Spleen (tissue), 11 donors: ENCODE measurements around the gene CENPB. TPM values are rescaled to one million over a fixed set of nuclear protein-coding genes. Genes with fewer than 3 reads are reported as not detected.
A peak's percentile ranks its signal among the peaks of the same experiment; 100 is the strongest.

Experiments used
- DNase-seq: peaks from one replicate; pipeline ENCODE4 v3.0.0-alpha.2; 2020
- H3K27ac ChIP-seq, 8 donors: fragments of 200-600 bp; sonication (generic) in 7 of 8; 1 replicate in 4 of 8; 2 replicates in 4 of 8; pipeline versions ENCODE4 v1.5.0 to v1.8.0; 2016 to 2021; ENCODE audit warnings: inconsistent platforms in 4 of 8, mild to moderate bottlenecking in 4 of 8, moderate library complexity in 1 of 8
- H3K27me3 ChIP-seq, 7 donors: fragments of 200-600 bp; sonication (generic) in 6 of 7; replicated peaks in 1 of 7; 1 replicate in 4 of 7; 2 replicates in 3 of 7; pipeline versions ENCODE4 v1.5.0 to v1.8.0; 2016 to 2021; ENCODE audit warnings: inconsistent platforms in 3 of 7, mild to moderate bottlenecking in 1 of 7
- H3K36me3 ChIP-seq, 6 donors: fragments of 200-600 bp; sonication (generic) in 5 of 6; 1 replicate in 4 of 6; 2 replicates in 2 of 6; pipeline versions ENCODE4 v1.5.0 to v1.8.0; 2016 to 2021; ENCODE audit warnings: inconsistent platforms in 2 of 6
- H3K4me1 ChIP-seq, 6 donors: fragments of 200-600 bp; sonication (generic) in 5 of 6; 1 replicate in 3 of 6; 2 replicates in 3 of 6; pipeline versions ENCODE4 v1.5.0 to v1.8.0; 2016 to 2021; ENCODE audit warnings: inconsistent platforms in 3 of 6
- H3K4me3 ChIP-seq, 8 donors: fragments of 200-600 bp; sonication (generic) in 7 of 8; 1 replicate in 4 of 8; 2 replicates in 4 of 8; pipeline versions ENCODE4 v1.5.0 to v1.8.0; 2016 to 2021; ENCODE audit warnings: inconsistent platforms in 4 of 8, mild to moderate bottlenecking in 4 of 8, moderate library complexity in 2 of 8
- H3K9me3 ChIP-seq, 8 donors: fragments of 200-600 bp; sonication (generic) in 7 of 8; 1 replicate in 4 of 8; 2 replicates in 4 of 8; pipeline versions ENCODE4 v1.5.0 to v1.8.0; 2016 to 2021; ENCODE audit warnings: inconsistent platforms in 4 of 8
- CTCF ChIP-seq, 11 experiments: fragments of 200-600 bp in 7 of 11; fragments of 450-650 bp in 4 of 11; sonication (generic) in 4 of 11; IDR thresholded peaks in 8 of 11; conservative IDR thresholded peaks in 3 of 11; 1 replicate in 7 of 11; 2 replicates in 4 of 11; pipeline versions ENCODE4 v1.4.0 to v1.8.0; 2016 to 2021; ENCODE audit warnings: antibody characterized with exemption in 11 of 11, inconsistent platforms in 4 of 11, mild to moderate bottlenecking in 1 of 11
- POLR2A ChIP-seq, 3 donors: fragments of 450-650 bp; IDR thresholded peaks; one replicate each; pipeline ENCODE4 v1.5.1; 2017; ENCODE audit warnings: antibody characterized with exemption in 3 of 3, mild to moderate bottlenecking in 1 of 3
- POLR2AphosphoS5 ChIP-seq, 3 donors: sonication (generic); formaldehyde crosslinking; IDR thresholded peaks; one replicate each; pipeline ENCODE4 v1.5.1; 2017; ENCODE audit warnings: antibody characterized with exemption in 3 of 3
- WGBS, 5 donors: extraction: QIAGEN DNeasy Blood & Tissue Kit in 3 of 5; methylation state at CpG; one replicate each; pipeline versions ENCODE4 v1.1.5 to v1.1.7; 2013 to 2018; 5-methylcytosine and 5-hydroxymethylcytosine counted together
- intact Hi-C: fragments of 100-400 bp; cut with DNase I; formaldehyde crosslinking; loops from one replicate; pipeline ENCODE4 v1.15.0; 2023; ENCODE audit warnings: low total_unique reads
- polyA plus RNA-seq, 3 donors: library from polyadenylated mRNA; stranded (reverse); fragments of 200-250 nt; gene quantifications; one replicate each; pipeline ENCODE4 v1.2.1, GENCODE V29; 2013
- total RNA-seq, 7 donors: library from RNA; depleted of rRNA in 3 of 7; stranded (reverse); fragments of >200 nt in 3 of 7; fragmentation: NEBNext Ultra II Directional in 4 of 7; extraction: Animal tissue kit (Norgen Biotek cat#: 25700) in 4 of 7; gene quantifications; one replicate each; pipeline versions ENCODE4 v1.1.0 to v1.2.1, GENCODE V29; 2016 to 2021
- donor health status: healthy with polysubstance abuse.
- donor health status: DM: no; HTN: no; CAD: no; lungs with moderate emphysema.
- donor health status: DM: no; HTN: no; CAD: no.
- donor health status: Bipolar disorder and iron deficiency.
- donor health status: healthy.
- donor health status: DM: no; HTN: no; CAD: no.
- donor health status: DM: yes; HTN: yes; CAD: no.

Gene CENPB
- total and polyA plus RNA-seq, 10 donors: 24.8 to 84.7 (median 55.6) TPM

GRCh38 chr20:3768342-3769130 lies 18.0 kb downstream of the CENPB start:
- intact Hi-C loops: no loop called here
- Histone ChIP-seq H3K27me3 (no peaks in the 10 kb centered on the region), H3K4me1 (peaks cover 12 to 64% (median 44%) of the 10 kb centered on the region in 6 donors), H3K4me3 (peak overlapping the region; percentile 63 to 98 (median 82)), H3K9me3 (no peaks in the 10 kb centered on the region), H3K36me3 (no peaks in the 10 kb centered on the region), H3K27ac (peak overlapping the region; percentile 85 to 97 (median 91))
- peak; percentile 95 for DNase-seq
- WGBS, 5 donors: 1 to 2% (median 2%) methylated on average over 41 to 51 of the region's 51 CpGs
- TF ChIP-seq POLR2A (IDR thresholded peaks at IDR 0.05) (no peak), CTCF (IDR thresholded peaks at IDR 0.05 in 8 of 11, conservative IDR thresholded peaks at IDR 0.05 in 3 of 11) (peak; percentile 32 to 78 (median 64)), POLR2AphosphoS5 (IDR thresholded peaks at IDR 0.05) (peak in 2 of 3 donors; percentile 7 to 18)

GRCh38 chr20:3767427-3768341 lies 18.9 kb downstream of the CENPB start, which contains the start of gene ADISSP:
TSS of gene ADISSP (minus strand) at chr20:3767753. CDS start at chr20:3760100, 7,653 bp downstream.
- TF ChIP-seq POLR2A (IDR thresholded peaks at IDR 0.05) (no peak), CTCF (IDR thresholded peaks at IDR 0.05 in 8 of 11, conservative IDR thresholded peaks at IDR 0.05 in 3 of 11) (peak in 4 of 11 experiments; percentile 25 to 63 (median 42)), POLR2AphosphoS5 (IDR thresholded peaks at IDR 0.05) (peak; percentile 89 to 95 (median 91))
- WGBS, 5 donors: 0 to 1% (median 1%) methylated on average over 43 to 80 of the region's 80 CpGs
- intact Hi-C loops: no loop called here
- peak; percentile 100 for DNase-seq
- peaks cover 12 to 71% (median 45%) of the 10 kb centered on the region in 6 donors for H3K4me1 ChIP-seq
- H3K9me3 ChIP-seq: no peaks in the 10 kb centered on the region
- H3K27me3 ChIP-seq: no peaks in the 10 kb centered on the region
- no peaks in the 10 kb centered on the region for H3K36me3 ChIP-seq
- peak within 1 kb of the TSS; percentile 63 to 98 (median 82) for H3K4me3 ChIP-seq
- peak within 1 kb of the TSS; percentile 85 to 97 (median 91) for H3K27ac ChIP-seq

- 1 to 3% (median 2%) methylated on average over 20 to 21 of the region's 21 CpGs for WGBS, 5 donors
- intact Hi-C loops: no loop called here
- DNase-seq: no peak
Measured at GRCh38 chr20:3767110-3767426, 19.5 kb downstream of the CENPB start.

More at GRCh38 chr20:3767110-3767426, 19.5 kb downstream of the CENPB start:
- peaks cover 0 to 3% (median 0%) of the 10 kb centered on the region in 6 donors for H3K36me3 ChIP-seq
- H3K9me3 ChIP-seq: no peaks in the 10 kb centered on the region
- H3K4me3 ChIP-seq: peak overlapping the region; percentile 63 to 98 (median 82)
- no peak for TF ChIP-seq CTCF (IDR thresholded peaks at IDR 0.05 in 8 of 11, conservative IDR thresholded peaks at IDR 0.05 in 3 of 11)
- TF ChIP-seq POLR2A (IDR thresholded peaks at IDR 0.05): no peak
- no peak for TF ChIP-seq POLR2AphosphoS5 (IDR thresholded peaks at IDR 0.05)
- peak overlapping the region in 5 of 8 donors; percentile 89 to 97 (median 92) for H3K27ac ChIP-seq
- no peaks in the 10 kb centered on the region for H3K27me3 ChIP-seq
- H3K4me1 ChIP-seq: peaks cover 12 to 78% (median 45%) of the 10 kb centered on the region in 6 donors
